GM12873 (cell line): Measurements from ENCODE around the gene MCCD1.

Experiments used
- TF ChIP-seq, protein P1 (sequence below): IDR thresholded peaks from 2 replicates; pipeline ENCODE4 v1.5.1; 2012; ENCODE audit warnings: low read depth, mild to moderate bottlenecking, moderate library complexity, low read length, control low read depth; ENCODE audit not compliant: insufficient read depth; ENCODE audit errors: missing control alignments

MCCD1 gene

DNA sequence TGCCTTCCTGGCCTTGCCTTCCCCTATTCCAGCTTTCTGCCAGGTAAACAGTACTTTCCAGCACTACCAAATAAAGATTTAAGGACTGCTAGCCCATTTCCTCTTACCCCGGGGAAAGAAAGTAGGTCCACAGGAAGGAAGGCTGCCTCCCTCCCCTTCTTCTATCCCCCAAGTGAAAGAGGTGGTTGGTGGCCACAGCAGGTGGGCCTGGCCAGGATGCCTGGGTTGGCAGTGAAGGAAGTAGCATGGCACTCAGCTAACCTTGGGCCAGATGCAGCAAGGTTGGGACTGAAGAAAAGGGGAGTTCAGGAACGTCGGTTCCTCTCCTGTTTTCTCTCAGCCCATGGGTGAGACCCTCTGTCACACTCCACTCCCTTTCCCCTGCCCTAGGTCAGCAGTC lies 27.5 kb downstream of the MCCD1 start:
- TF ChIP-seq, protein P1, sequence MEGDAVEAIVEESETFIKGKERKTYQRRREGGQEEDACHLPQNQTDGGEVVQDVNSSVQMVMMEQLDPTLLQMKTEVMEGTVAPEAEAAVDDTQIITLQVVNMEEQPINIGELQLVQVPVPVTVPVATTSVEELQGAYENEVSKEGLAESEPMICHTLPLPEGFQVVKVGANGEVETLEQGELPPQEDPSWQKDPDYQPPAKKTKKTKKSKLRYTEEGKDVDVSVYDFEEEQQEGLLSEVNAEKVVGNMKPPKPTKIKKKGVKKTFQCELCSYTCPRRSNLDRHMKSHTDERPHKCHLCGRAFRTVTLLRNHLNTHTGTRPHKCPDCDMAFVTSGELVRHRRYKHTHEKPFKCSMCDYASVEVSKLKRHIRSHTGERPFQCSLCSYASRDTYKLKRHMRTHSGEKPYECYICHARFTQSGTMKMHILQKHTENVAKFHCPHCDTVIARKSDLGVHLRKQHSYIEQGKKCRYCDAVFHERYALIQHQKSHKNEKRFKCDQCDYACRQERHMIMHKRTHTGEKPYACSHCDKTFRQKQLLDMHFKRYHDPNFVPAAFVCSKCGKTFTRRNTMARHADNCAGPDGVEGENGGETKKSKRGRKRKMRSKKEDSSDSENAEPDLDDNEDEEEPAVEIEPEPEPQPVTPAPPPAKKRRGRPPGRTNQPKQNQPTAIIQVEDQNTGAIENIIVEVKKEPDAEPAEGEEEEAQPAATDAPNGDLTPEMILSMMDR, result no peak

DNA sequence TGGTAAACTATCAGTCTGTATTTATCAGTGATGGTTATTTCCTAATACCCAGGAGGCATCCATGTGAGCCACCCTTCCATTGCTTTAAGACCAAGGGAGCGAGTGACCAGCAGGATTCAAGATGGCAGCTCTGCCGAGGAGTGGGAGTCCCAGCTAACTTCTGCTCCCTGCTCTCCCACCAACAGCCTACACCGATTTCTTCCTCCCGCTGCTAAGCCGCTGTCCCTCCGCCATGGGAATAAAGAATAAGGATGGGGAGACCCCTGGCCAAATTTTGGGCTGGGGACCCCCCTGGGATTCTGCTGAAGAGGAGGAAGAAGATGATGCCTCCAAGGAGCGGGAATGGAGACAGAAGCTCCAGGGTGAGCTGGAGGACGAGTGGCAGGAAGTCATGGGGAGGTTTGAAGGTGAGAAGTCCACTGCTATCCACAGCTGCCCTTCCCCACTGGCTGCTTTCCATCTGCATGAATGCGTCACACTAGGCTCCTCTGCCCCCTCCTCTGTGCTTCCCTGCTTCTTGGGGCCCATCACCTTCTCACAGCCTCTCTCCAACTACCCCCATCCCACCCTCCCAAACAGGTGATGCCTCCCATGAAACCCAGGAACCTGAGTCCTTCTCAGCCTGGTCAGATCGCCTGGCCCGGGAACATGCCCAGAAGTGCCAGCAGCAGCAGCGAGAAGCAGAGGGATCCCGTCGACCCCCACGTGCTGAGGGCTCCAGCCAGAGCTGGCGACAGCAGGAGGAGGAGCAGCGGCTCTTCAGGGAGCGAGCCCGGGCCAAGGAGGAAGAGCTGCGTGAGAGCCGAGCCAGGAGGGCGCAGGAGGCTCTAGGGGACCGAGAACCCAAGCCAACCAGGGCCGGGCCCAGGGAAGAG lies 28.9 kb downstream of the MCCD1 start:
- TF ChIP-seq, protein P1, result no peak

GRCh38 chr6:31558318-31558625 lies 29.5 kb downstream of the MCCD1 start:
- TF ChIP-seq, protein P1, result no peak

DNA sequence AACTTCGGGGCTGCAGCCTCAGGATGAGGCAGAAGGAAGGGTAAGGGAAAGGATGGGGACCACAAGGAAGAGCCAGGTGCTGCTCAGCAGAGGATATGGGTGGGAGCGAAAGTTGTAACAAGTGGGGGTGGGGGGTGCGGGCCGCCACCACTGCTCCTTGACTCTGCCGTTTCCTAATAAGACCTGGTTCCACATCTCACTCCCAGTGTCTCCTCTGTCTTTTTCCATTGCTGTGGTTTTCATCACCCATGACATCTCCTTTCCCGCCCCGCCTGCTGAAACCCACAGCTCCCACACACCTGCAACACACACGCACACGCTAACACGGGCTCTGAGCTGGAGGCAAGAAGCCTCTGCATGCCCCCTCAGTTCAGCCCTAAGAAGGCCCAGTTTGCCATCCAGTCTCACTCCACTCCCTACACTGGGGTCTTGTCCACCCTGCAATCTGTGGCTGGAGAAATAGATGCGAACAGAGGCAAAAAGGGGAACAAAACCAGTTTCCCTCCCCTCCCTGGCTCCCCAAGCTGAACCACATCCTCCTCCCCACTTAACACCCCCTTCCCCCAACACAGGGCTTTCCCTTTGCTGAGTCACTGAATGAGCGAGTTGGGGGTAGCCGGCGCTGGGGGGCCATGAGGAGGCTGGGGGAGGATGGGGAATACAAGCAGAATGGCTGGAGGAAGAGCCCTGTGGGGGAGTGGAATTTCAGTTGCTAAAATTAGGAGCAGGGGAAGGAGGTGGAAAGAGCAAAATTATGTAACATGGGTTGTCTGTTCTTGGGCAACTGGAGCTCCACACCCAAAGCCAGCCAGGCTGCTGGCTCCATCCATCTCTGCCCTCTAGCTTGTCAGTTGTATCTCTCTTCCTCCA lies 30.1 kb downstream of the MCCD1 start:
- TF ChIP-seq, protein P1, result no peak

DNA sequence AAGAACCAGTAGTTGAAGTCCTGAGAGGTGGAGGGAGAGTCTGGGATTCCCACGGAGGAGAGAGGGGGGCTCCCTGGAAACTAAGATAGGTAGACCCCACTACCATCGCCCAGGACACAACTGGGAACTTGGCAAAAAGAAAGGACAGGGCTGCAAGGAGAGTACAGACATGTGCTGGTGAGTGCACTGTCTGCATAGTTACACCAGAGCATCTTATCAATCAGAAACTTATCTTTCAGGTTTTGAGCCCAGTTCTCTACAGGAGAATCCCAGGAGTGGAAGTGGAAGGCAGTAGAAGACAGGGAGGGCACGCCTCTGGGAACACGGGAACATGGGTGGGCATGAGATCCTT lies 30.8 kb downstream of the MCCD1 start:
- TF ChIP-seq, protein P1, result no peak

DNA sequence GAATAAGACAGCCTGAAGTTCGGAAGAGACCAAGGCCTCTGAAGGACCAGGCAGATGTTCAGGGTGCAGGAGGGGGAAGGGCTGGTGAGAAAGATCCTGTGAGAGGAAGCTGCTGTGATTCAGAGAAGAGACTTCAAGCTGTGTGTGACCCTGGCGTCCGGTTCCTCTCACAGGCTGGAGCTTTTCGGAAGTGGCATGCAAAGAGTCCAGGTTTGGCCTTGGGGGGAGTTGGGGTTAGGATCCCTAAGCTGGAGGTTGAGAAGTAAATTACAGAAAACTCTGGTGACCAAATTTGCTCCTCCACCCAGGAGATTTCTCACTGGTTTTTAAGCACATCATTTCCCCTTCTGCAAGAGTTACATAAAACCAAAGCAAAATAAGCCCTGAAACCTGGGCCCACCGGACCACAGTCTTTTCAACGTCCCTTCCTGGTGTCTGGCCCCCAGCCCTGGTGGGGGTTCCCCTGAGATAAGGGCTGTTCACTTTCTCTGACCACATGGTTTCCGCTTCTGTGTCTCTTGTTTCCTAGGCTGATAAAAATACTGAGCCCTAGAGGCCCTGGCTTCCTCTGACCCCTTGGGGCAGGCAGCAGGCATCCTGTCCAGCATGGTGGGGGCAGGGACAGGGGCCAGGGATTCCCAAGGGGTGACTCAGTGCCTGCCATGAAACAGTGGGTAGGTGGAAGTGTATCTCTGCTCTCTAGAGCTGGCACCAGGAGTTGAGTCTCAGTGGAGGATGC lies 31.4 kb downstream of the MCCD1 start:
- TF ChIP-seq, protein P1, result no peak

GRCh38 chr6:31560697-31561058 lies 31.9 kb downstream of the MCCD1 start:
- TF ChIP-seq, protein P1, result no peak
